ENCODE data around the gene PTPN9. TPM values are rescaled to one million over a fixed set of nuclear protein-coding genes. Genes with fewer than 3 reads are reported as not detected.

PTPN9 gene
- total and polyA plus RNA-seq, 4 donors: 7.1 to 32.4 (median 19.9) TPM

DNA sequence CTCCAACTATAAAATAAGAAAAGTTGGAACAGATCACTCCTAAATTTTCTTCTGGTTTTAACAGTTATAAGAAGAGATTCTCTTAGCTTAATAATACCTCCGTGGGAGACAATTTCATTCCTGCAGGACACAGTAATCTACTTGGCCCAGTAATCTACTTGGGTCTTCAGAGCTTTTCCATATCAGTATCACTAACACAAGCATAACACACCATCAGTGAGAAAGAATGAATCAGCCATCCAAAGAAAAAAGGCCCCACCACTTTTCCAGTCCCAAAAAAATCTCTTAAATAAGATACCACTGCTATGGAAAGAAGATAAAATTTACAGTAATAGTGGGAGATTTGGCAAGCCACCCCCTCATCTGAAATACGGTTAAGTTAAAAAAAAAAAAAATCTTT, 147.8 kb downstream of the PTPN9 start:
- no peak for ATAC-seq (ENCODE audit: insufficient read depth, low FRiP score)
- no peak overlapping the region for H3K9ac ChIP-seq (ENCODE audit: insufficient read depth in 1 of 2, low read length in 2 of 2)

GRCh38 chr15:75430259-75430658, 148.9 kb downstream of the PTPN9 start:
- no peak for DNase-seq
- peaks cover 6 to 17% (median 11%) of the 10 kb centered on the region in 4 donors for H3K36me3 ChIP-seq (ENCODE audit: control insufficient read depth in 4 of 4, insufficient read depth in 4 of 4, low read length in 4 of 4)
- no peaks in the 10 kb centered on the region for H3K9me3 ChIP-seq (ENCODE audit: control insufficient read depth in 4 of 4, insufficient read depth in 3 of 4, low read length in 3 of 4)
- TF ChIP-seq CTCF (IDR thresholded peaks at IDR 0.05; ENCODE audit: control extremely low read depth, extremely low read depth): no peak
- no peaks in the 10 kb centered on the region for H3K27me3 ChIP-seq (ENCODE audit: control insufficient read depth in 3 of 3, insufficient read depth in 3 of 3, low read length in 2 of 3)
- 93 to 94% methylated on average over 7 of the region's 7 CpGs for WGBS, 2 donors
- ATAC-seq (ENCODE audit: insufficient read depth, low FRiP score): no peak
- no peaks in the 10 kb centered on the region for H3K4me1 ChIP-seq (ENCODE audit: control insufficient read depth in 5 of 5, insufficient read depth in 5 of 5, low read length in 5 of 5)
- no peak overlapping the region for H3K27ac ChIP-seq (ENCODE audit: low read depth in 1 of 2, low read length in 1 of 2)
- H3K4me3 ChIP-seq: no peak overlapping the region
- H3K9ac ChIP-seq (ENCODE audit: insufficient read depth in 1 of 2, low read length in 2 of 2): no peak overlapping the region

More for the DNA sequence above, 147.8 kb downstream of the PTPN9 start:
- H3K4me1 ChIP-seq (ENCODE audit: control insufficient read depth in 5 of 5, insufficient read depth in 5 of 5, low read length in 5 of 5): no peaks in the 10 kb centered on the region
- H3K9me3 ChIP-seq (ENCODE audit: control insufficient read depth in 4 of 4, insufficient read depth in 3 of 4, low read length in 3 of 4): no peaks in the 10 kb centered on the region
- no peak for DNase-seq
- H3K27ac ChIP-seq (ENCODE audit: low read depth in 1 of 2, low read length in 1 of 2): no peak overlapping the region
- WGBS, 2 donors: 82 to 91% methylated on average over 2 of the region's 2 CpGs
- H3K27me3 ChIP-seq (ENCODE audit: control insufficient read depth in 3 of 3, insufficient read depth in 3 of 3, low read length in 2 of 3): no peaks in the 10 kb centered on the region
- TF ChIP-seq CTCF (IDR thresholded peaks at IDR 0.05; ENCODE audit: control extremely low read depth, extremely low read depth): no peak
- peaks cover 6 to 19% (median 12%) of the 10 kb centered on the region in 4 donors for H3K36me3 ChIP-seq (ENCODE audit: control insufficient read depth in 4 of 4, insufficient read depth in 4 of 4, low read length in 4 of 4)
- H3K4me3 ChIP-seq: no peak overlapping the region

DNA sequence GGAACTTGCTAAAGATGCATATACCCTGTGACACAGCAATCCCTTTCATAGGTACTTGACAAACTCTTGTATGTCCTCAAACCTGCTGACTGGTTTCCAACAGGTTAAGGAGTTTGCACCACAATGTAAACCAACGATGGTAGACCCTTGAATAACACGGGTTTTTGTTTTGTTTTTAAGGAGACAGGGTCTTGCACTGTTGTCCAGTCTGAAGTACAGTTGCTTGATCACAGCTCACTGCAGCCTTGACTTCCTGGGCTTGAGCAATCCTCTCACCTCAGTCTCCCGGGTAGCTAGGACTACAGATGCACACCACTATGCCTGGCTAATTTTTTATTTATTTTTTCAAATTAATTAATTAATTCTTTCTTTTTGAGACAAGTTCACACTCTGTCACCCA, 151.0 kb downstream of the PTPN9 start:
- Histone ChIP-seq H3K9ac (ENCODE audit: insufficient read depth in 1 of 2, low read length in 2 of 2) (no peak overlapping the region), H3K27me3 (ENCODE audit: control insufficient read depth in 3 of 3, insufficient read depth in 3 of 3, low read length in 2 of 3) (no peaks in the 10 kb centered on the region), H3K4me1 (ENCODE audit: control insufficient read depth in 5 of 5, insufficient read depth in 5 of 5, low read length in 5 of 5) (no peaks in the 10 kb centered on the region), H3K9me3 (ENCODE audit: control insufficient read depth in 4 of 4, insufficient read depth in 3 of 4, low read length in 3 of 4) (no peaks in the 10 kb centered on the region), H3K4me3 (no peak overlapping the region), H3K36me3 (ENCODE audit: control insufficient read depth in 4 of 4, insufficient read depth in 4 of 4, low read length in 4 of 4) (peaks cover 6 to 20% (median 12%) of the 10 kb centered on the region in 4 donors), H3K27ac (ENCODE audit: low read depth in 1 of 2, low read length in 1 of 2) (no peak overlapping the region)
- DNase-seq (no peak), ATAC-seq (ENCODE audit: insufficient read depth, low FRiP score) (no peak)
- TF ChIP-seq CTCF (IDR thresholded peaks at IDR 0.05; ENCODE audit: control extremely low read depth, extremely low read depth): no peak
- 75 to 76% methylated on average over 3 of the region's 3 CpGs for WGBS, 2 donors

GRCh38 chr15:75425966-75426500, 153.1 kb downstream of the PTPN9 start:
- H3K27ac ChIP-seq (ENCODE audit: low read depth in 1 of 2, low read length in 1 of 2): no peak overlapping the region
- ATAC-seq (ENCODE audit: insufficient read depth, low FRiP score) (no peak), DNase-seq (no peak)
- WGBS, 2 donors: 79 to 82% methylated on average over 3 of the region's 3 CpGs
- no peak overlapping the region for H3K9ac ChIP-seq (ENCODE audit: insufficient read depth in 1 of 2, low read length in 2 of 2)
- H3K27me3 ChIP-seq (ENCODE audit: control insufficient read depth in 3 of 3, insufficient read depth in 3 of 3, low read length in 2 of 3): no peaks in the 10 kb centered on the region
- no peak for TF ChIP-seq CTCF (IDR thresholded peaks at IDR 0.05; ENCODE audit: control extremely low read depth, extremely low read depth)
- peaks cover 14 to 36% (median 19%) of the 10 kb centered on the region in 4 donors for H3K36me3 ChIP-seq (ENCODE audit: control insufficient read depth in 4 of 4, insufficient read depth in 4 of 4, low read length in 4 of 4)
- H3K9me3 ChIP-seq (ENCODE audit: control insufficient read depth in 4 of 4, insufficient read depth in 3 of 4, low read length in 3 of 4): no peaks in the 10 kb centered on the region
- H3K4me1 ChIP-seq (ENCODE audit: control insufficient read depth in 5 of 5, insufficient read depth in 5 of 5, low read length in 5 of 5): no peaks in the 10 kb centered on the region
- no peak overlapping the region for H3K4me3 ChIP-seq

Data from lung (tissue), 12 donors.